Measurements from ENCODE around the gene STRN3. TPM values are rescaled to one million over a fixed set of nuclear protein-coding genes. Genes with fewer than 3 reads are reported as not detected.
"Not testable (repeated sequence)": the region's sequence is repeated elsewhere in the genome, so short reads cannot be mapped to it uniquely, and the experiment has no call there.

STRN3 gene
- total and polyA plus RNA-seq, 2 donors (not counting 1 experiment from before 2014, with no cell fraction given) = 7.7 to 43.9 TPM

GRCh38 chr14:30980106-30980704 lies 46.0 kb downstream of the STRN3 start:
- H3K4me2 ChIP-seq (replicated peaks; ENCODE audit: low read depth, low read length, poor library complexity, severe bottlenecking); H2AFZ ChIP-seq (ENCODE audit: insufficient read depth, low read depth, low read length, poor library complexity, severe bottlenecking); H3K9me3 ChIP-seq (ENCODE audit: control extremely low read depth in 1 of 3, control insufficient read depth in 2 of 3, insufficient read depth in 1 of 3, low read length in 2 of 3); H3K9ac ChIP-seq (ENCODE audit: low read length); H3K4me3 ChIP-seq (ENCODE audit: control extremely low read depth in 1 of 5, extremely low read depth in 1 of 5, insufficient read depth in 1 of 5, low read depth in 2 of 5, low read length in 4 of 5); POLR2A ChIA-PET; H3K36me3 ChIP-seq (replicated peaks in 1 of 2; ENCODE audit: control extremely low read depth in 1 of 2, control insufficient read depth in 1 of 2, extremely low read depth in 1 of 2, insufficient read depth in 2 of 2, low read length in 1 of 2); H3K27me3 ChIP-seq (replicated peaks in 1 of 4; ENCODE audit: control extremely low read depth in 1 of 4, control insufficient read depth in 3 of 4, insufficient read depth in 4 of 4, low read length in 3 of 4); H3K27me3 Mint-ChIP-seq; H3K9me3 Mint-ChIP-seq (ENCODE audit: insufficient read depth); H3K4me3 Mint-ChIP-seq; H3K27ac Mint-ChIP-seq: not testable (repeated sequence)
- peak overlapping the region in 1 of 2 donors; percentile 67 for H3K27ac ChIP-seq (ENCODE audit: low read length in 2 of 2)
- H3K4me1 ChIP-seq (ENCODE audit: control insufficient read depth in 2 of 2, insufficient read depth in 2 of 2, low read length in 2 of 2) = peaks cover 27 to 32% of the 10 kb centered on the region in 2 donors
- peak; percentile 79 for DNase-seq
- peaks cover 13% of the 10 kb centered on the region for H4K20me1 ChIP-seq (ENCODE audit: control insufficient read depth, insufficient read depth, low read length, poor library complexity, severe bottlenecking)
- intact Hi-C loops (cut with micrococcal nuclease) = loop anchor here (1.0 to 5.0 kb wide), 5 partner anchors 46 to 376 kb away; partner anchors contain the start of genes HECTD1 and STRN3
- CTCF ChIA-PET = interaction anchor here (0.9 to 6.7 kb wide), 17 partner anchors 8 to 380 kb away, joined by 3 to 85 read pairs (median 4); partner anchors contain the start of genes AP4S1 and STRN3
- ATAC-seq (ENCODE audit: low read depth) = peak; percentile 78
- peaks cover 43% of the 10 kb centered on the region for H3K4me1 Mint-ChIP-seq
- peaks cover 78% of the 10 kb centered on the region for H3K79me2 ChIP-seq (ENCODE audit: control insufficient read depth, insufficient read depth, low read length)
- whole genome bisulfite sequencing (ENCODE audit: insufficient coverage) = 52% methylated on average over 5 of the region's 13 CpGs
- peak; percentile 79 for TF ChIP-seq CTCF (IDR thresholded peaks at IDR 0.05)

GRCh38 chr14:30977752-30978151 lies 48.4 kb downstream of the STRN3 start:
- H3K27ac Mint-ChIP-seq = no peak overlapping the region
- POLR2A ChIA-PET = interaction anchor here (0.7 kb wide), 1 partner anchor 124 kb away, joined by 6 read pairs; no protein-coding TSS in a partner anchor

More at GRCh38 chr14:30977752-30978151, 48.4 kb downstream of the STRN3 start:
- H3K27me3 Mint-ChIP-seq = no peaks in the 10 kb centered on the region
- no CpG with 5 or more reads among the region's 2 CpGs for WGBS (ENCODE audit: insufficient coverage)
- intact Hi-C loops (cut with micrococcal nuclease) = no loop called here
- peaks cover 79% of the 10 kb centered on the region for H3K79me2 ChIP-seq (ENCODE audit: control insufficient read depth, insufficient read depth, low read length)
- H3K4me3 Mint-ChIP-seq = no peak overlapping the region
- H3K9ac ChIP-seq (ENCODE audit: low read length) = no peak overlapping the region
- ATAC-seq (ENCODE audit: low read depth) (no peak), DNase-seq (no peak)
- no peak overlapping the region for H3K4me3 ChIP-seq (ENCODE audit: control extremely low read depth in 1 of 5, extremely low read depth in 1 of 5, insufficient read depth in 1 of 5, low read depth in 2 of 5, low read length in 4 of 5)
- no peaks in the 10 kb centered on the region for H3K36me3 ChIP-seq (replicated peaks in 1 of 2; ENCODE audit: control extremely low read depth in 1 of 2, control insufficient read depth in 1 of 2, extremely low read depth in 1 of 2, insufficient read depth in 2 of 2, low read length in 1 of 2)
- H3K4me1 Mint-ChIP-seq = peaks cover 51% of the 10 kb centered on the region
- TF ChIP-seq CTCF (IDR thresholded peaks at IDR 0.05) (no peak), EZH2 (IDR thresholded peaks at IDR 0.05; ENCODE audit: borderline replicate concordance, insufficient read depth, low read depth, low read length, poor library complexity, severe bottlenecking) (no peak)
- no peaks in the 10 kb centered on the region for H3K9me3 Mint-ChIP-seq (ENCODE audit: insufficient read depth)
- H3K27me3 ChIP-seq (replicated peaks in 1 of 4; ENCODE audit: control extremely low read depth in 1 of 4, control insufficient read depth in 3 of 4, insufficient read depth in 4 of 4, low read length in 3 of 4) = no peaks in the 10 kb centered on the region
- no peaks in the 10 kb centered on the region for H3K9me3 ChIP-seq (ENCODE audit: control extremely low read depth in 1 of 3, control insufficient read depth in 2 of 3, insufficient read depth in 1 of 3, low read length in 2 of 3)
- no peak overlapping the region for H3K4me2 ChIP-seq (replicated peaks; ENCODE audit: low read depth, low read length, poor library complexity, severe bottlenecking)
- peaks cover 23 to 27% of the 10 kb centered on the region in 2 donors for H3K4me1 ChIP-seq (ENCODE audit: control insufficient read depth in 2 of 2, insufficient read depth in 2 of 2, low read length in 2 of 2)
- H3K27ac ChIP-seq (ENCODE audit: low read length in 2 of 2) = no peak overlapping the region
- CTCF ChIA-PET = interaction anchor here (1.0 to 6.7 kb wide), 6 partner anchors 13 to 151 kb away, joined by 3 to 85 read pairs (median 6); no protein-coding TSS in a partner anchor
- H2AFZ ChIP-seq (ENCODE audit: insufficient read depth, low read depth, low read length, poor library complexity, severe bottlenecking) = no peak overlapping the region
- peaks cover 32% of the 10 kb centered on the region for H4K20me1 ChIP-seq (ENCODE audit: control insufficient read depth, insufficient read depth, low read length, poor library complexity, severe bottlenecking)

All from B cell (primary cell).